Measurements from ENCODE around the gene RAB11FIP3. TPM values are rescaled to one million over a fixed set of nuclear protein-coding genes. Genes with fewer than 3 reads are reported as not detected.
"Not testable (repeated sequence)": the region's sequence is repeated elsewhere in the genome, so short reads cannot be mapped to it uniquely, and the experiment has no call there.

RAB11FIP3 gene
- total and polyA plus RNA-seq, 9 donors = 18.0 to 58.1 (median 38.1) TPM

DNA sequence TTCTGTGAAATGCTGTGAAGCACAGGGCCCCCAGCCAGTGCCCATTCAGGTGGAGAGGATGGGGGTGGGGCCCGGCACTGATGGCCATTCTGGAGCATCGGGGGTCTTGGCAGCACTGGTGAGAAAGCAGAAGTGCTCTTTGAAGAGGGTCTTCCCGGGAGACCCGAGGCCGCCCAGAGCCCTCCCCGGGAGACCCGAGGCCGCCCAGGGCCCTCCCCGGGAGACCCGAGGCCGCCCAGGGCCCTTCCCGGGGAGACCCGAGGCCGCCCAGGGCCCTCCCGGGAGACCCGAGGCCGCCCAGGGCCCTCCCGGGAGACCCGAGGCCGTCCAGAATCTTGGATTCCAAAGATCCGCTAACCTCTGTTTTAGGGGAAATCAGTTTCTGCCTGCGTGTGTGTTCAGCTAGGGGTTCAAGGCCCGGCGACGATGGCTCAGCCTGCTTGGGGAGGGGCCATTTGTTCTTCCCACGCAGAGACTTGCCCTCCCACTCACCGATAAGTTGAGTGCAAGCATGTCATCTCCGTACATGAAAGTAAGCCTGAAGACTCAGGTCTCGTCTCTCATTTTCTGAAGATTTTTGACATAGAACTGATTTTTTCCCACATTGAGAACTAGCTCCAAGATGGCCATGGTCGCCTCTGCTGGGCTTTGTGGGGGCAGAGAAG lies 66.9 kb downstream of the RAB11FIP3 start:
- DNase-seq = no peak
- no peak overlapping the region for H3K27ac ChIP-seq
- H3K9me3 ChIP-seq = no peaks in the 10 kb centered on the region
- no peaks in the 10 kb centered on the region for H3K36me3 ChIP-seq
- intact Hi-C loops (cut with DNase I) = no loop called here
- no peak overlapping the region for H3K4me3 ChIP-seq
- H3K4me1 ChIP-seq (ENCODE audit: insufficient read depth) = no peaks in the 10 kb centered on the region
- WGBS, 3 donors = 80 to 91% (median 87%) methylated on average over 30 of the region's 30 CpGs
- H3K27me3 ChIP-seq = no peaks in the 10 kb centered on the region
- TF ChIP-seq EP300 (IDR thresholded peaks at IDR 0.05) (no peak), POLR2A (IDR thresholded peaks at IDR 0.05) (no peak)
- TF ChIP-seq, protein P1, sequence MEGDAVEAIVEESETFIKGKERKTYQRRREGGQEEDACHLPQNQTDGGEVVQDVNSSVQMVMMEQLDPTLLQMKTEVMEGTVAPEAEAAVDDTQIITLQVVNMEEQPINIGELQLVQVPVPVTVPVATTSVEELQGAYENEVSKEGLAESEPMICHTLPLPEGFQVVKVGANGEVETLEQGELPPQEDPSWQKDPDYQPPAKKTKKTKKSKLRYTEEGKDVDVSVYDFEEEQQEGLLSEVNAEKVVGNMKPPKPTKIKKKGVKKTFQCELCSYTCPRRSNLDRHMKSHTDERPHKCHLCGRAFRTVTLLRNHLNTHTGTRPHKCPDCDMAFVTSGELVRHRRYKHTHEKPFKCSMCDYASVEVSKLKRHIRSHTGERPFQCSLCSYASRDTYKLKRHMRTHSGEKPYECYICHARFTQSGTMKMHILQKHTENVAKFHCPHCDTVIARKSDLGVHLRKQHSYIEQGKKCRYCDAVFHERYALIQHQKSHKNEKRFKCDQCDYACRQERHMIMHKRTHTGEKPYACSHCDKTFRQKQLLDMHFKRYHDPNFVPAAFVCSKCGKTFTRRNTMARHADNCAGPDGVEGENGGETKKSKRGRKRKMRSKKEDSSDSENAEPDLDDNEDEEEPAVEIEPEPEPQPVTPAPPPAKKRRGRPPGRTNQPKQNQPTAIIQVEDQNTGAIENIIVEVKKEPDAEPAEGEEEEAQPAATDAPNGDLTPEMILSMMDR (IDR thresholded peaks at IDR 0.05) = no peak

DNA sequence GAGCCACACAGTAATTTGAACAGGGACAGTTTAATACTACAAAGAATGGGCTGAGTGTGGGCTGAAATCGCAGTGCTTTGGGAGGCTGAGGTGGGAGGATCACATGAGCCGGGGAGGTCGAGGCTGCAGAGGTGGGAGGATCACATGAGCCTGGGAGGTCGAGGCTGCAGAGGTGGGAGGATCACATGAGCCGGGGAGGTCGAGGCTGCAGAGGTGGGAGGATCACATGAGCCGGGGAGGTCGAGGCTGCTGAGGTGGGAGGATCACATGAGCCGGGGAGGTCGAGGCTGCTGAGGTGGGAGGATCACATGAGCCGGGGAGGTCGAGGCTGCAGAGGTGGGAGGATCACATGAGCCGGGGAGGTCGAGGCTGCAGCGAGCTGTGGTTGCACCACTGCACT lies 69.2 kb downstream of the RAB11FIP3 start:
- 69 to 72% (median 70%) methylated on average over 15 of the region's 15 CpGs for WGBS, 3 donors
- H3K27me3 ChIP-seq; H3K4me1 ChIP-seq (ENCODE audit: insufficient read depth); H3K27ac ChIP-seq; intact Hi-C loops (cut with DNase I); H3K9me3 ChIP-seq; H3K36me3 ChIP-seq; H3K4me3 ChIP-seq: not testable (repeated sequence)
- DNase-seq = peak in 1 of 5 donors; percentile 41

DNA sequence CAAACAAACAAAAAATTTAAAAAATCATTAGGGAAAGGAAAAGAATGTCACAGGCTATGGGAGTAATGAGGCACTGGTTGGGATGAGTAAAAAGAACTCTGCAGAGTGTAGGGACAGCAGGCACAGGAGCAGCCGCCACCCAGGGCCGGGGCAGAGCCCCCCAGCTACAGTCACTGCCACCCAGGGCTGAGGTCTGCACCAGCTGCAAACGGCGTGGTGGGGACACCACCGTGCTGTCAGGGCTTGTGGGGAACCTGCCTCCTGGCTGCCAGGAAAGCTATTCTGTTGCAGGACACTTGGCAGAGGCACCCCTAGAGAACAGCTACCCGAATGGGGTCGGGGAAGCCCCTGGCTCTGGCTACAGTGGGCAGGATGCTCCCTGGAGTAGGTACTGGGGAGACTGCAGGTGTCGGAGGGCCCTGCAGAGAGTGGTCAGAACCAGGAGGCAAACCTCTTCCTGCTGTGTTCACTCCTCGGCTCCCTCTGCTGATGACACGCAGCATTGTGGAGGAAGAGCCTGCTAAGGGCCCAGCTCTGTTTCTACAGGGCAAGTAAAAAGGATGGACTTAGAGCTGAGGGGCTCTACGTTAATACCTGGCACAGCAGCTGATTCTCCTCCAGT lies 69.8 kb downstream of the RAB11FIP3 start:
- no peak for DNase-seq
- Histone ChIP-seq H3K9me3 (no peaks in the 10 kb centered on the region), H3K27ac (no peak overlapping the region), H3K27me3 (no peaks in the 10 kb centered on the region), H3K4me1 (ENCODE audit: insufficient read depth) (no peaks in the 10 kb centered on the region), H3K36me3 (no peaks in the 10 kb centered on the region), H3K4me3 (no peak overlapping the region)
- intact Hi-C loops (cut with DNase I) = no loop called here
- 86 to 90% (median 88%) methylated on average over 11 of the region's 11 CpGs for WGBS, 3 donors
- TF ChIP-seq POLR2A (IDR thresholded peaks at IDR 0.05) (no peak), EP300 (IDR thresholded peaks at IDR 0.05) (no peak)
- TF ChIP-seq, protein P1 (IDR thresholded peaks at IDR 0.05) = no peak

DNA sequence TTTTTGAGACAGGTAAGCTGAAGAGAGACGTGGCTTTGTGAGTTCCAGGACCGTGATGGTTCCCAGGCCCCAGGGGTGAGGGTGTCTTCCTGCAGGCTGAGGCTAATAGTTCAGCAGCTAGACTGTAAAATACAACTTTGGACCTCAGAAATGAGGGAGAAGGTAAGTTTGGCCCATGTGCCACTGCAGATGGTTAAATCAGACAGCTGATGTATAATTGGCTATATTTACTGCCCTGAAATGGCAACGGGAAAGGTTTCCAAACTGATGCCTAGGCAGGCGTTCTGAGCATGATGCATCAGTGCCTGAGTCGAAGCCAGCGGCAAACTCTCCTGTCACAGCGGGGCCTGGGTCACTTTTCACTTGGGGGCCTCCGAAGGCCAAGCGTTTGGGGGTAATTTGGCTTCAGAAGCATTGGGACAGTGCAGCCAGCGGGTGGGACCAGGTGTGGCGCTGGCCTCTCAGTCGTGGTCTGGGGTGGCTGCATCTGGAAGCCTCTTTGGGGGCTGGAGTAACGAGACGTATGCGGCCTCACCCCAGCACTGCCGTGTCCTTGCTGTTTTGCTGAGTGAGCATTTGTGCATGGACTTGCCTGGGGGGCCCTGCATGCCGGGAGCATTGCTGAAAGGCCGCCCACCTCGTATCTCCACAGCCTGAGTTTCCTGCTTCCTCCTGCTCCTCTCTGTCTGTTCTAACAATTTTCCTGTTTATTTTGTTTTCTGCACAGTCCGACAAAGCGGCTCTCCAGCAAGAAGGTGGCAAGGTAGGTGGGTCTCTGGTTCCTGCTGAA lies 70.8 kb downstream of the RAB11FIP3 start:
- TF ChIP-seq, protein P1 (IDR thresholded peaks at IDR 0.05) = no peak
- TF ChIP-seq EP300 (IDR thresholded peaks at IDR 0.05) (no peak), POLR2A (IDR thresholded peaks at IDR 0.05) (no peak)
- Histone ChIP-seq H3K27ac (no peak overlapping the region), H3K36me3 (no peaks in the 10 kb centered on the region), H3K9me3 (no peaks in the 10 kb centered on the region), H3K4me3 (no peak overlapping the region), H3K4me1 (ENCODE audit: insufficient read depth) (no peaks in the 10 kb centered on the region), H3K27me3 (no peaks in the 10 kb centered on the region)
- 76 to 81% (median 77%) methylated on average over 21 of the region's 21 CpGs for WGBS, 3 donors
- DNase-seq = no peak
- intact Hi-C loops (cut with DNase I) = no loop called here

All from ovary (tissue), 9 donors.